CD14-positive monocyte (primary cell): ENCODE measurements around the gene VIPAS39. TPM values are rescaled to one million over a fixed set of nuclear protein-coding genes. Genes with fewer than 3 reads are reported as not detected.

Source experiments
- DNase-seq, 3 donors: peaks; one replicate each; pipeline ENCODE4 v3.0.0-alpha.2; 2011 to 2022
- H2AFZ ChIP-seq: 2 replicates; pipeline ENCODE4 v1.6.0; 2012; ENCODE audit warnings: mild to moderate bottlenecking, low read depth, low read length, inconsistent platforms; ENCODE audit not compliant: insufficient read depth, poor library complexity, severe bottlenecking
- H3K27ac ChIP-seq, 2 donors: 1 replicate in 1 of 2; 2 replicates in 1 of 2; pipeline ENCODE4 v1.5.1; 2012 to 2013; ENCODE audit warnings: low read length in 2 of 2, control low read depth in 1 of 2, inconsistent platforms in 1 of 2, low read depth in 1 of 2, mild to moderate bottlenecking in 1 of 2
- H3K27me3 ChIP-seq, 2 donors: one replicate each; pipeline versions ENCODE4 v1.6.0 to v1.6.1; 2011 to 2013; ENCODE audit warnings: low read length in 2 of 2; ENCODE audit not compliant: control insufficient read depth in 2 of 2, insufficient read depth in 2 of 2
- H3K36me3 ChIP-seq, 2 donors: replicated peaks in 1 of 2; 1 replicate in 1 of 2; 2 replicates in 1 of 2; pipeline versions ENCODE4 v1.5.1 to v1.6.1; 2012 to 2013; ENCODE audit warnings: low read length in 2 of 2, control low read depth in 1 of 2, inconsistent platforms in 1 of 2, mild to moderate bottlenecking in 1 of 2; ENCODE audit not compliant: insufficient read depth in 2 of 2, control insufficient read depth in 1 of 2
- H3K4me1 ChIP-seq, 2 donors: 1 replicate in 1 of 2; 2 replicates in 1 of 2; pipeline versions ENCODE4 v1.5.1 to v1.6.1; 2012 to 2013; ENCODE audit warnings: low read length in 2 of 2, control low read depth in 1 of 2, inconsistent platforms in 1 of 2, mild to moderate bottlenecking in 1 of 2, moderate library complexity in 1 of 2; ENCODE audit not compliant: insufficient read depth in 2 of 2, control insufficient read depth in 1 of 2
- H3K4me2 ChIP-seq: replicated peaks from 2 replicates; pipeline ENCODE3; 2012; ENCODE audit warnings: low read length, moderate library complexity, mild to moderate bottlenecking; ENCODE audit not compliant: poor library complexity, severe bottlenecking; ENCODE audit errors: extremely low read depth
- H3K4me3 ChIP-seq, 3 experiments: fragments of 200-600 bp in 1 of 3; sonication (generic) in 1 of 3; replicated peaks in 1 of 3; 1 replicate in 2 of 3; 2 replicates in 1 of 3; pipeline ENCODE4 v1.5.1; 2011 to 2013; ENCODE audit warnings: low read length in 3 of 3, mild to moderate bottlenecking in 3 of 3, control low read depth in 2 of 3, low read depth in 2 of 3, inconsistent platforms in 1 of 3, moderate library complexity in 1 of 3
- H3K79me2 ChIP-seq: 2 replicates; pipeline ENCODE4 v1.6.0; 2012; ENCODE audit warnings: mild to moderate bottlenecking, control low read depth, inconsistent platforms, low read length, moderate library complexity; ENCODE audit not compliant: insufficient read depth
- H3K9ac ChIP-seq: 2 replicates; pipeline ENCODE4 v1.6.0; 2017; ENCODE audit warnings: low read length, mild to moderate bottlenecking; ENCODE audit not compliant: insufficient read depth, poor library complexity, severe bottlenecking
- H3K9me3 ChIP-seq, 2 donors: replicated peaks in 1 of 2; 1 replicate in 1 of 2; 2 replicates in 1 of 2; pipeline versions ENCODE4 v1.5.1 to v1.6.1; 2012 to 2013; ENCODE audit warnings: low read length in 2 of 2, control low read depth in 1 of 2; ENCODE audit not compliant: control insufficient read depth in 1 of 2, insufficient read depth in 1 of 2
- H4K20me1 ChIP-seq: 2 replicates; pipeline ENCODE4 v1.6.0; 2012; ENCODE audit warnings: mild to moderate bottlenecking, low read length, control low read depth, moderate library complexity; ENCODE audit not compliant: insufficient read depth
- H3K27ac Mint-ChIP-seq, 7 donors: one replicate each; pipeline ENCODE4 v1.8.0; 2020; ENCODE audit warnings: mild to moderate bottlenecking in 7 of 7, mixed read lengths in 7 of 7, moderate library complexity in 6 of 7, inconsistent platforms in 2 of 7
- H3K27me3 Mint-ChIP-seq, 3 donors: one replicate each; pipeline ENCODE4 v1.8.0; 2021 to 2022; ENCODE audit warnings: low read depth in 3 of 3, mild to moderate bottlenecking in 3 of 3, mixed read lengths in 3 of 3, moderate library complexity in 3 of 3, inconsistent platforms in 1 of 3
- H3K36me3 Mint-ChIP-seq, 2 donors: one replicate each; pipeline ENCODE4 v1.8.0; 2020; ENCODE audit warnings: mixed read lengths in 2 of 2, inconsistent platforms in 1 of 2, mild to moderate bottlenecking in 1 of 2
- H3K4me1 Mint-ChIP-seq: one replicate; pipeline ENCODE4 v1.8.0; 2020; ENCODE audit warnings: mild to moderate bottlenecking, mixed read lengths
- H3K4me3 Mint-ChIP-seq, 2 donors: one replicate each; pipeline ENCODE4 v1.8.0; 2020; ENCODE audit warnings: mild to moderate bottlenecking in 2 of 2, mixed read lengths in 2 of 2, moderate library complexity in 1 of 2
- H3K9me3 Mint-ChIP-seq, 7 donors: one replicate each; pipeline ENCODE4 v1.8.0; 2020 to 2022; ENCODE audit warnings: mixed read lengths in 7 of 7, mild to moderate bottlenecking in 6 of 7, moderate library complexity in 6 of 7, inconsistent platforms in 2 of 7
- WGBS: methylation state at CpG from one replicate; pipeline ENCODE4 v1.1.5; 2013; ENCODE audit warnings: missing lambda C conversion rate; ENCODE audit not compliant: insufficient coverage; 5-methylcytosine and 5-hydroxymethylcytosine counted together
- intact Hi-C, 2 donors: fragments of 100-400 bp; cut with micrococcal nuclease; formaldehyde crosslinking; loops; one replicate each; pipeline versions ENCODE4 v1.15.0 to v1.15.1; 2023
- polyA plus RNA-seq, 3 donors: library from polyadenylated mRNA; depleted of rRNA in 1 of 3; unstranded in 2 of 3; stranded (reverse) in 1 of 3; fragments of 300-500 nt in 2 of 3; fragments of >200 nt in 1 of 3; fragmentation: Illumina TruSeq in 2 of 3; gene quantifications; 1 replicate in 2 of 3; 2 replicates in 1 of 3; pipeline ENCODE4 v1.2.3, GENCODE V29; 2012 to 2021
- TF ChIP-seq, protein P1 (sequence below): fragments of 200-600 bp; IDR thresholded peaks from one replicate; pipeline ENCODE4 v1.8.0; 2022; ENCODE audit warnings: antibody characterized with exemption, mild to moderate bottlenecking

Gene VIPAS39
- polyA plus RNA-seq, 3 donors, result 8.1 to 17.8 (median 10.8) TPM

GRCh38 chr14:77458249-77458950 is 999 bp upstream of the VIPAS39 start:
- Histone ChIP-seq H3K79me2 (peaks cover 61% of the 10 kb centered on the region), H3K4me3 (peak overlapping the region; percentile 80 to 92 (median 87)), H2AFZ (peak overlapping the region; percentile 95), H3K36me3 (peaks cover 34 to 41% of the 10 kb centered on the region in 2 donors), H3K27ac (peak overlapping the region; percentile 66 to 85), H3K9me3 (no peaks in the 10 kb centered on the region), H3K4me2 (peak overlapping the region; percentile 96), H3K9ac (peak overlapping the region; percentile 80), H3K27me3 (no peaks in the 10 kb centered on the region), H4K20me1 (peaks cover 21% of the 10 kb centered on the region), H3K4me1 (peaks cover 19 to 31% of the 10 kb centered on the region in 2 donors)
- intact Hi-C loops, result loop anchor here (5.0 kb wide), 3 partner anchors 81 to 249 kb away; partner anchors contain the start of genes SAMD15 (in 2 of the 2), TMED8 (in 2 of the 2), ALKBH1 (in 1 of the 2) and GSTZ1 (in 1 of the 2)
- no peaks in the 10 kb centered on the region for H3K27me3 Mint-ChIP-seq
- peak overlapping the region; percentile 100 for H3K4me3 Mint-ChIP-seq
- H3K9me3 Mint-ChIP-seq, result peaks cover 0 to 2% (median 0%) of the 10 kb centered on the region in 7 donors
- peak in 2 of 3 donors; percentile 7 to 9 for DNase-seq
- TF ChIP-seq, protein P1, sequence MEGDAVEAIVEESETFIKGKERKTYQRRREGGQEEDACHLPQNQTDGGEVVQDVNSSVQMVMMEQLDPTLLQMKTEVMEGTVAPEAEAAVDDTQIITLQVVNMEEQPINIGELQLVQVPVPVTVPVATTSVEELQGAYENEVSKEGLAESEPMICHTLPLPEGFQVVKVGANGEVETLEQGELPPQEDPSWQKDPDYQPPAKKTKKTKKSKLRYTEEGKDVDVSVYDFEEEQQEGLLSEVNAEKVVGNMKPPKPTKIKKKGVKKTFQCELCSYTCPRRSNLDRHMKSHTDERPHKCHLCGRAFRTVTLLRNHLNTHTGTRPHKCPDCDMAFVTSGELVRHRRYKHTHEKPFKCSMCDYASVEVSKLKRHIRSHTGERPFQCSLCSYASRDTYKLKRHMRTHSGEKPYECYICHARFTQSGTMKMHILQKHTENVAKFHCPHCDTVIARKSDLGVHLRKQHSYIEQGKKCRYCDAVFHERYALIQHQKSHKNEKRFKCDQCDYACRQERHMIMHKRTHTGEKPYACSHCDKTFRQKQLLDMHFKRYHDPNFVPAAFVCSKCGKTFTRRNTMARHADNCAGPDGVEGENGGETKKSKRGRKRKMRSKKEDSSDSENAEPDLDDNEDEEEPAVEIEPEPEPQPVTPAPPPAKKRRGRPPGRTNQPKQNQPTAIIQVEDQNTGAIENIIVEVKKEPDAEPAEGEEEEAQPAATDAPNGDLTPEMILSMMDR, result no peak
- peaks cover 35 to 41% of the 10 kb centered on the region in 2 donors for H3K36me3 Mint-ChIP-seq
- WGBS, result 0% methylated on average over 25 of the region's 29 CpGs
- peak overlapping the region; percentile 96 to 100 (median 99) for H3K27ac Mint-ChIP-seq
- peaks cover 25% of the 10 kb centered on the region for H3K4me1 Mint-ChIP-seq

GRCh38 chr14:77457115-77457521 is 283 bp downstream of the VIPAS39 start:
- Histone ChIP-seq H3K4me2 (peak overlapping the region; percentile 96), H3K9ac (peak overlapping the region; percentile 80), H4K20me1 (peaks cover 20% of the 10 kb centered on the region), H3K9me3 (no peaks in the 10 kb centered on the region), H3K27me3 (no peaks in the 10 kb centered on the region), H3K36me3 (peaks cover 31 to 41% of the 10 kb centered on the region in 2 donors), H3K79me2 (peaks cover 61% of the 10 kb centered on the region), H3K4me3 (peak overlapping the region; percentile 80 to 92 (median 87)), H3K27ac (peak overlapping the region; percentile 66 to 85), H3K4me1 (peaks cover 19 to 31% of the 10 kb centered on the region in 2 donors), H2AFZ (peak overlapping the region; percentile 95)
- H3K9me3 Mint-ChIP-seq, result peaks cover 0 to 2% (median 0%) of the 10 kb centered on the region in 7 donors
- WGBS, result 0% methylated on average over 14 of the region's 18 CpGs
- intact Hi-C loops, result loop anchor here (2.0 to 5.0 kb wide), 5 partner anchors 80 to 304 kb away; partner anchors contain the start of genes GSTZ1 (in 2 of the 2), POMT2 (in 2 of the 2), SAMD15 (in 2 of the 2) and TMED8 (in 2 of the 2)
- no peaks in the 10 kb centered on the region for H3K27me3 Mint-ChIP-seq
- peaks cover 25% of the 10 kb centered on the region for H3K4me1 Mint-ChIP-seq
- peak overlapping the region; percentile 100 for H3K4me3 Mint-ChIP-seq
- TF ChIP-seq, protein P1, result no peak
- H3K36me3 Mint-ChIP-seq, result peaks cover 33 to 41% of the 10 kb centered on the region in 2 donors
- DNase-seq, result peak in 1 of 3 donors; percentile 6
- peak overlapping the region; percentile 92 to 100 (median 95) for H3K27ac Mint-ChIP-seq
